ENCODE data around the gene COA1.

DNA sequence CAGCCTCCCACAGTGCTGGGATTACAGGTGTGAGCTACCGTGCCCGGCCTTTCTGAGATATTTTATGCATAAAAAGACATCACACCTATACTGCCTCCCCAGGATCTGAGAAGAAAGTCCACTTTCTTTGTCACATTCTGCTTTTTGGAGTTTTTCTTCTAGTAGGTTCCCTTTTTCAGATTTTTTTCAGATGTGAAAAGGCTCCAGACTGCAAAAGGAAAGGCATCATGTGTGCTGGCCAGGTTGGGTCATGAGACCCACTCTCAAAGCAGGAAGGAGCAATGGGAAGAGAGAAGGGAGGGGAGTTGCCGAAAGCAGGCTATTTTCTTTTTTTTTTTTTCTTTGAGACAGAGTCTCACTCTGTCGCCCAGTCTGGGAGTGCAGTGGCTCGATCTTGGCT lies 40.0 kb upstream of the COA1 start:
- TF ChIP-seq, protein P1, sequence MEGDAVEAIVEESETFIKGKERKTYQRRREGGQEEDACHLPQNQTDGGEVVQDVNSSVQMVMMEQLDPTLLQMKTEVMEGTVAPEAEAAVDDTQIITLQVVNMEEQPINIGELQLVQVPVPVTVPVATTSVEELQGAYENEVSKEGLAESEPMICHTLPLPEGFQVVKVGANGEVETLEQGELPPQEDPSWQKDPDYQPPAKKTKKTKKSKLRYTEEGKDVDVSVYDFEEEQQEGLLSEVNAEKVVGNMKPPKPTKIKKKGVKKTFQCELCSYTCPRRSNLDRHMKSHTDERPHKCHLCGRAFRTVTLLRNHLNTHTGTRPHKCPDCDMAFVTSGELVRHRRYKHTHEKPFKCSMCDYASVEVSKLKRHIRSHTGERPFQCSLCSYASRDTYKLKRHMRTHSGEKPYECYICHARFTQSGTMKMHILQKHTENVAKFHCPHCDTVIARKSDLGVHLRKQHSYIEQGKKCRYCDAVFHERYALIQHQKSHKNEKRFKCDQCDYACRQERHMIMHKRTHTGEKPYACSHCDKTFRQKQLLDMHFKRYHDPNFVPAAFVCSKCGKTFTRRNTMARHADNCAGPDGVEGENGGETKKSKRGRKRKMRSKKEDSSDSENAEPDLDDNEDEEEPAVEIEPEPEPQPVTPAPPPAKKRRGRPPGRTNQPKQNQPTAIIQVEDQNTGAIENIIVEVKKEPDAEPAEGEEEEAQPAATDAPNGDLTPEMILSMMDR (IDR thresholded peaks at IDR 0.05; ENCODE audit: insufficient read depth, low read length, poor library complexity, severe bottlenecking), result no peak
- no peak for TF ChIP-seq EZH2phosphoT487 (conservative IDR thresholded peaks at IDR 0.05; ENCODE audit: low read length)

Data from SU-DHL-6 (cell line).